Measurements from ENCODE around the gene S100A2.

S100A2 gene

DNA sequence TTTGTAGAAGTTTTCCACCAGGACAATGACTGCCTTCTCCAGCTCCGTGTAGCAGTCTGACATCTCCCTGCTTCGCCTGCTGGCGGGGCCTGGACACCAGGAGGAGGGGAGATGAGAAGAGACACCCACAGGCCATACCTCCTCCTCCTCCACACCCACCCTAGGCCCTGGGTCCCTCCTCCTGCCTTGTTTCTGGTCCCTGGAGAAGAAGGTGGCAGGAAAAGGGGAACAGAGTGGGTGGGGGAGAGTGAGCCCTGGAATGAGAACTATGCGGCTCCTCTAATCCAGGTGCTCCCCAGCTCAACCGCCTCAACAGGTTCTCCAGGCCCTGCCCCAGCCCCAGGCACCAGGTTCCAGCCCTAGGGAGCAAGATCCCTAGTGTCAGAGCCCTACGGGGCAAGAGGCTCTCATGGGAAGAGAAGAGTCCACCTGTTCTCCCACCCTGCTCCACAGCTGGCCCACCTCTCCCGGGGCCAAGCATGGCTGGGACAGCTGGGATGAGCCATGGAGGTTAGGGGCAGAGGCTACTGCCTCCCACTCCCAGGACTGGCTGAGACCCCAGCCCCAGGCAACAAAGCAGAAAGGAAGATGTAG lies 42.5 kb upstream of the S100A2 start:
- H3K4me1 ChIP-seq (ENCODE audit: insufficient read depth, poor library complexity, severe bottlenecking), result peaks cover 21% of the 10 kb centered on the region
- peaks cover 57% of the 10 kb centered on the region for H3K36me3 ChIP-seq (ENCODE audit: low read depth)
- ATAC-seq (ENCODE audit: low read depth), result no peak
- no peak for DNase-seq (ENCODE audit: low spot score)
- peak overlapping the region; percentile 98 for H3K27ac ChIP-seq (ENCODE audit: poor library complexity, severe bottlenecking)
- H3K9me3 ChIP-seq (ENCODE audit: severe bottlenecking), result no peaks in the 10 kb centered on the region
- no peak for TF ChIP-seq CTCF (IDR thresholded peaks at IDR 0.05; ENCODE audit: poor library complexity, severe bottlenecking)
- H3K4me3 ChIP-seq (ENCODE audit: severe bottlenecking), result peak overlapping the region; percentile 30
- no peaks in the 10 kb centered on the region for H3K27me3 ChIP-seq (ENCODE audit: insufficient read depth, poor library complexity, severe bottlenecking)

GRCh38 chr1:153607381-153607780 lies 41.7 kb upstream of the S100A2 start:
- Histone ChIP-seq H3K27ac (ENCODE audit: poor library complexity, severe bottlenecking) (peak overlapping the region; percentile 98), H3K9me3 (ENCODE audit: severe bottlenecking) (no peaks in the 10 kb centered on the region), H3K36me3 (ENCODE audit: low read depth) (peaks cover 63% of the 10 kb centered on the region), H3K4me3 (ENCODE audit: severe bottlenecking) (no peak overlapping the region), H3K27me3 (ENCODE audit: insufficient read depth, poor library complexity, severe bottlenecking) (no peaks in the 10 kb centered on the region), H3K4me1 (ENCODE audit: insufficient read depth, poor library complexity, severe bottlenecking) (peaks cover 21% of the 10 kb centered on the region)
- ATAC-seq (ENCODE audit: low read depth), result no peak
- no peak for TF ChIP-seq CTCF (IDR thresholded peaks at IDR 0.05; ENCODE audit: poor library complexity, severe bottlenecking)
- no peak for DNase-seq (ENCODE audit: low spot score)

DNA sequence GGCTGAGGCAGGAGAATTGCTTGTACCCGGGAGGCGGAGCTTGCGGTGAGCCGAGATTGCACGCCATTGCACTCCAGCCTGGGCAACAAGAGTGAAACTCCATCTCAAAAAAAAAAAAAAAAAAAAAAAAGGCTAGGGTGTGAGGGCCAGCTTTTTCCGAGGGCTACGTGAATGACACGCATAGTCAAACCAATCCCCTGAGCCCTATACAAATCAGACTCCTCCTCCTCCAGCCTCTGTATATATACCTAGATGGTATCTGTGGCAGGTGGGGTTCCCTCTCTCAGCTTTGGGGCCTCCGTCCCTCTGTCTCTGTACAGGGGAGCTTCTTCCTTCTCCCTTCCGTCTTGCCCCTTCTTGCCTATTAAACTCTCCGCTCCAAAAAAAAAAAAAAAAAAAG lies 40.5 kb upstream of the S100A2 start:
- no peak for ATAC-seq (ENCODE audit: low read depth)
- Histone ChIP-seq H3K4me3 (ENCODE audit: severe bottlenecking) (no peak overlapping the region), H3K27me3 (ENCODE audit: insufficient read depth, poor library complexity, severe bottlenecking) (no peaks in the 10 kb centered on the region), H3K4me1 (ENCODE audit: insufficient read depth, poor library complexity, severe bottlenecking) (peaks cover 21% of the 10 kb centered on the region), H3K27ac (ENCODE audit: poor library complexity, severe bottlenecking) (peak overlapping the region; percentile 98), H3K9me3 (ENCODE audit: severe bottlenecking) (no peaks in the 10 kb centered on the region), H3K36me3 (ENCODE audit: low read depth) (peaks cover 63% of the 10 kb centered on the region)
- no peak for DNase-seq (ENCODE audit: low spot score)
- no peak for TF ChIP-seq CTCF (IDR thresholded peaks at IDR 0.05; ENCODE audit: poor library complexity, severe bottlenecking)

DNA sequence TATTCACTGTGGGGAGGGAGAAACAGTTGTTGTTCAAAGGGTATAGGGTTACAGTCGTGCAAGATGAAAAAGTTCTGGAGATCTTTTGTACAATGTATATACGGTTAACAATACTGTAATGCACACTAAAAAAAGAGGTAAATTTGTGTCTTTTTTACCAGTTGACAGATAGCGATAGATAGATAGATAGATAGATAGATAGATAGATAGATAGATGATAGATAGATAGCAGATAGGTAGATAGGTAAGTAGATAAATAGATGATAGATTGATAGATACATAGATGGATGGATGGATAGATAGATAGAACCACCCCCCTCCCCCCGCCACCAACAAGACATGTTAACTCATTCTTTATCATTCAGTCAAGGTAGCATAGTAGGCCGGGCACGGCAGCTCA lies 37.1 kb upstream of the S100A2 start:
- DNase-seq (ENCODE audit: low spot score) (no peak), ATAC-seq (ENCODE audit: low read depth) (no peak)
- H3K27ac ChIP-seq (ENCODE audit: poor library complexity, severe bottlenecking), result no peak overlapping the region
- no peak for TF ChIP-seq CTCF (IDR thresholded peaks at IDR 0.05; ENCODE audit: poor library complexity, severe bottlenecking)
- H3K27me3 ChIP-seq (ENCODE audit: insufficient read depth, poor library complexity, severe bottlenecking), result no peaks in the 10 kb centered on the region
- H3K9me3 ChIP-seq (ENCODE audit: severe bottlenecking), result no peaks in the 10 kb centered on the region
- H3K4me1 ChIP-seq (ENCODE audit: insufficient read depth, poor library complexity, severe bottlenecking), result peaks cover under 1% of the 10 kb centered on the region
- no peak overlapping the region for H3K4me3 ChIP-seq (ENCODE audit: severe bottlenecking)
- peaks cover 61% of the 10 kb centered on the region for H3K36me3 ChIP-seq (ENCODE audit: low read depth)

DNA sequence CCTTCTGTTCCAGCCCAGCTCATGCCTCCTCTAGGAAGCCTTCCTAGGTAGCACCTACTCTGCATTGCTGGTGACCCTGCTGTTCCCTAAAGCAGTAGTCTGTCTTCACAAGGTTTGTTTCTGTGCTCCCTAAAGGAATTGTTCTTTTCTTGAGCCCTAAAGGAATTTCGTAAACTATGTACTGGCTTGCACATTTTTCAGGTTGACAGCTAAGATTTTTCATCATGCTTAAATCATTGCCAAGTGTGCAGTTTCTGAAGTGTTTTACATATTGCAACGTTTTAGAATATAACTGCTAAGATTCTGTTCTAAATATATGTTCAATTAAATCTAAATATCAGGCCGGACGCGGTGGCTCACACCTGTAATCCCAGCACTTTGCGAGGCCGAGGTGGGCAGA lies 34.2 kb upstream of the S100A2 start:
- DNase-seq (ENCODE audit: low spot score) (no peak), ATAC-seq (ENCODE audit: low read depth) (no peak)
- no peaks in the 10 kb centered on the region for H3K4me1 ChIP-seq (ENCODE audit: insufficient read depth, poor library complexity, severe bottlenecking)
- H3K27ac ChIP-seq (ENCODE audit: poor library complexity, severe bottlenecking), result no peak overlapping the region
- no peak overlapping the region for H3K4me3 ChIP-seq (ENCODE audit: severe bottlenecking)
- no peaks in the 10 kb centered on the region for H3K27me3 ChIP-seq (ENCODE audit: insufficient read depth, poor library complexity, severe bottlenecking)
- H3K36me3 ChIP-seq (ENCODE audit: low read depth), result peaks cover 34% of the 10 kb centered on the region
- no peaks in the 10 kb centered on the region for H3K9me3 ChIP-seq (ENCODE audit: severe bottlenecking)
- no peak for TF ChIP-seq CTCF (IDR thresholded peaks at IDR 0.05; ENCODE audit: poor library complexity, severe bottlenecking)

All from RWPE2 (cell line).